CD14-positive monocyte (primary cell): Measurements from ENCODE around the gene EPHB4. TPM values are rescaled to one million over a fixed set of nuclear protein-coding genes. Genes with fewer than 3 reads are reported as not detected.
A peak's percentile ranks its signal among the peaks of the same experiment; 100 is the strongest.

ENCODE experiments used
- DNase-seq, 3 donors: peaks; one replicate each; pipeline ENCODE4 v3.0.0-alpha.2; 2011 to 2022
- H2AFZ ChIP-seq: 2 replicates; pipeline ENCODE4 v1.6.0; 2012; ENCODE audit warnings: mild to moderate bottlenecking, low read depth, low read length, inconsistent platforms; ENCODE audit not compliant: insufficient read depth, poor library complexity, severe bottlenecking
- H3K27ac ChIP-seq, 2 donors: 1 replicate in 1 of 2; 2 replicates in 1 of 2; pipeline ENCODE4 v1.5.1; 2012 to 2013; ENCODE audit warnings: low read length in 2 of 2, control low read depth in 1 of 2, inconsistent platforms in 1 of 2, low read depth in 1 of 2, mild to moderate bottlenecking in 1 of 2
- H3K27me3 ChIP-seq, 2 donors: one replicate each; pipeline versions ENCODE4 v1.6.0 to v1.6.1; 2011 to 2013; ENCODE audit warnings: low read length in 2 of 2; ENCODE audit not compliant: control insufficient read depth in 2 of 2, insufficient read depth in 2 of 2
- H3K36me3 ChIP-seq, 2 donors: replicated peaks in 1 of 2; 1 replicate in 1 of 2; 2 replicates in 1 of 2; pipeline versions ENCODE4 v1.5.1 to v1.6.1; 2012 to 2013; ENCODE audit warnings: low read length in 2 of 2, control low read depth in 1 of 2, inconsistent platforms in 1 of 2, mild to moderate bottlenecking in 1 of 2; ENCODE audit not compliant: insufficient read depth in 2 of 2, control insufficient read depth in 1 of 2
- H3K4me1 ChIP-seq, 2 donors: 1 replicate in 1 of 2; 2 replicates in 1 of 2; pipeline versions ENCODE4 v1.5.1 to v1.6.1; 2012 to 2013; ENCODE audit warnings: low read length in 2 of 2, control low read depth in 1 of 2, inconsistent platforms in 1 of 2, mild to moderate bottlenecking in 1 of 2, moderate library complexity in 1 of 2; ENCODE audit not compliant: insufficient read depth in 2 of 2, control insufficient read depth in 1 of 2
- H3K4me2 ChIP-seq: replicated peaks from 2 replicates; pipeline ENCODE3; 2012; ENCODE audit warnings: low read length, moderate library complexity, mild to moderate bottlenecking; ENCODE audit not compliant: poor library complexity, severe bottlenecking; ENCODE audit errors: extremely low read depth
- H3K4me3 ChIP-seq, 3 experiments: fragments of 200-600 bp in 1 of 3; sonication (generic) in 1 of 3; replicated peaks in 1 of 3; 1 replicate in 2 of 3; 2 replicates in 1 of 3; pipeline ENCODE4 v1.5.1; 2011 to 2013; ENCODE audit warnings: low read length in 3 of 3, mild to moderate bottlenecking in 3 of 3, control low read depth in 2 of 3, low read depth in 2 of 3, inconsistent platforms in 1 of 3, moderate library complexity in 1 of 3
- H3K79me2 ChIP-seq: 2 replicates; pipeline ENCODE4 v1.6.0; 2012; ENCODE audit warnings: mild to moderate bottlenecking, control low read depth, inconsistent platforms, low read length, moderate library complexity; ENCODE audit not compliant: insufficient read depth
- H3K9ac ChIP-seq: 2 replicates; pipeline ENCODE4 v1.6.0; 2017; ENCODE audit warnings: low read length, mild to moderate bottlenecking; ENCODE audit not compliant: insufficient read depth, poor library complexity, severe bottlenecking
- H3K9me3 ChIP-seq, 2 donors: replicated peaks in 1 of 2; 1 replicate in 1 of 2; 2 replicates in 1 of 2; pipeline versions ENCODE4 v1.5.1 to v1.6.1; 2012 to 2013; ENCODE audit warnings: low read length in 2 of 2, control low read depth in 1 of 2; ENCODE audit not compliant: control insufficient read depth in 1 of 2, insufficient read depth in 1 of 2
- H4K20me1 ChIP-seq: 2 replicates; pipeline ENCODE4 v1.6.0; 2012; ENCODE audit warnings: mild to moderate bottlenecking, low read length, control low read depth, moderate library complexity; ENCODE audit not compliant: insufficient read depth
- H3K27ac Mint-ChIP-seq, 7 donors: one replicate each; pipeline ENCODE4 v1.8.0; 2020; ENCODE audit warnings: mild to moderate bottlenecking in 7 of 7, mixed read lengths in 7 of 7, moderate library complexity in 6 of 7, inconsistent platforms in 2 of 7
- H3K27me3 Mint-ChIP-seq, 3 donors: one replicate each; pipeline ENCODE4 v1.8.0; 2021 to 2022; ENCODE audit warnings: low read depth in 3 of 3, mild to moderate bottlenecking in 3 of 3, mixed read lengths in 3 of 3, moderate library complexity in 3 of 3, inconsistent platforms in 1 of 3
- H3K36me3 Mint-ChIP-seq, 2 donors: one replicate each; pipeline ENCODE4 v1.8.0; 2020; ENCODE audit warnings: mixed read lengths in 2 of 2, inconsistent platforms in 1 of 2, mild to moderate bottlenecking in 1 of 2
- H3K4me1 Mint-ChIP-seq: one replicate; pipeline ENCODE4 v1.8.0; 2020; ENCODE audit warnings: mild to moderate bottlenecking, mixed read lengths
- H3K4me3 Mint-ChIP-seq, 2 donors: one replicate each; pipeline ENCODE4 v1.8.0; 2020; ENCODE audit warnings: mild to moderate bottlenecking in 2 of 2, mixed read lengths in 2 of 2, moderate library complexity in 1 of 2
- H3K9me3 Mint-ChIP-seq, 7 donors: one replicate each; pipeline ENCODE4 v1.8.0; 2020 to 2022; ENCODE audit warnings: mixed read lengths in 7 of 7, mild to moderate bottlenecking in 6 of 7, moderate library complexity in 6 of 7, inconsistent platforms in 2 of 7
- WGBS: methylation state at CpG from one replicate; pipeline ENCODE4 v1.1.5; 2013; ENCODE audit warnings: missing lambda C conversion rate; ENCODE audit not compliant: insufficient coverage; 5-methylcytosine and 5-hydroxymethylcytosine counted together
- intact Hi-C, 2 donors: fragments of 100-400 bp; cut with micrococcal nuclease; formaldehyde crosslinking; loops; one replicate each; pipeline versions ENCODE4 v1.15.0 to v1.15.1; 2023
- polyA plus RNA-seq, 3 donors: library from polyadenylated mRNA; depleted of rRNA in 1 of 3; unstranded in 2 of 3; stranded (reverse) in 1 of 3; fragments of 300-500 nt in 2 of 3; fragments of >200 nt in 1 of 3; fragmentation: Illumina TruSeq in 2 of 3; gene quantifications; 1 replicate in 2 of 3; 2 replicates in 1 of 3; pipeline ENCODE4 v1.2.3, GENCODE V29; 2012 to 2021
- TF ChIP-seq, protein P1 (sequence below): fragments of 200-600 bp; IDR thresholded peaks from one replicate; pipeline ENCODE4 v1.8.0; 2022; ENCODE audit warnings: antibody characterized with exemption, mild to moderate bottlenecking

The EPHB4 gene
- polyA plus RNA-seq, 3 donors = 5.0 to 6.5 (median 5.7) TPM

DNA sequence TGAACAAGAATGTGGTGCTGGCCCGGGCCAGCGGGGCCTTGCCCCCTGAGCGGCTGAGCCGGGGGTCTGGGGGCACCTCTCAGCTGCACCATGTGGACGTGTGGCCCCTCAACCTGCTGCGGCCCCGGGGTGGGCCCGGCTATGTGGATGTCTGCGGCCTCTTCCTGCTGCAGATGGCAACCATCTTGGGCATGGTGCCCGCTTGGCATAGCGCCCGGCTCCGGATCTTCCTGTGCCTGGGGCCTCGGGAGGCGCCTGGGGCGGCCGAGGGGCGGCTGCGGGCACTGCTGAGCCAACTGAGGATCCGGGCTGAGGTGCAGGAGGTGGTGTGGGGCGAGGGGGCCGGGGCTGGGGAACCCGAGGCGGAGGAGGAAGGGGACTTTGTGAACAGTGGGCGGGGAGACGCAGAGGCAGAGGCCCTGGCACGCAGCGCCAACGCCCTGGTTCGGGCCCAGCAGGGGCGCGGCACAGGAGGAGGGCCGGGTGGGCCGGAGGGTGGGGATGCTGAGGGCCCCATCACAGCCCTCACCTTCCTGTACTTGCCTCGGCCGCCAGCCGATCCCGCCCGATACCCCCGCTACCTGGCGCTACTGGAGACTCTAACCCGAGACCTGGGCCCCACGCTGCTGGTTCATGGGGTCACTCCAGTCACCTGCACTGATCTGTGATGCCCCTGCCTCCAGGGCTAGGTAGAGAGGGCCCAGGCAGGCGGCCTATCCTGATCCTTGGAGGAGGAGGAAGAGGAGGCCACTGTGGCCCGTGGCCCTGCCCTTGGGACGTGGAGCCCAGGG is 38.8 kb upstream of the EPHB4 start:
- Histone ChIP-seq H3K27me3 (no peaks in the 10 kb centered on the region), H3K4me3 (peak overlapping the region; percentile 4 to 74 (median 47)), H3K4me1 (peaks cover 28 to 38% of the 10 kb centered on the region in 2 donors), H3K36me3 (peaks cover 39 to 44% of the 10 kb centered on the region in 2 donors), H2AFZ (peak overlapping the region; percentile 85), H3K4me2 (peak overlapping the region; percentile 88), H4K20me1 (peaks cover 35% of the 10 kb centered on the region), H3K9ac (peak overlapping the region; percentile 69), H3K79me2 (peaks cover 6% of the 10 kb centered on the region), H3K9me3 (no peaks in the 10 kb centered on the region), H3K27ac (peak overlapping the region in 1 of 2 donors; percentile 66)
- Mint-ChIP-seq H3K4me1 (peaks cover 42% of the 10 kb centered on the region), H3K9me3 (no peaks in the 10 kb centered on the region), H3K36me3 (peaks cover 44 to 45% of the 10 kb centered on the region in 2 donors), H3K4me3 (peak overlapping the region; percentile 83 to 94), H3K27ac (peak overlapping the region in 4 of 7 donors; percentile 6 to 36 (median 19)), H3K27me3 (peaks cover 2 to 4% (median 2%) of the 10 kb centered on the region in 3 donors)
- intact Hi-C loops = no loop called here
- under 1% methylated on average over 35 of the region's 46 CpGs for WGBS
- DNase-seq = peak; percentile 29 to 49 (median 36)
- TF ChIP-seq, protein P1, sequence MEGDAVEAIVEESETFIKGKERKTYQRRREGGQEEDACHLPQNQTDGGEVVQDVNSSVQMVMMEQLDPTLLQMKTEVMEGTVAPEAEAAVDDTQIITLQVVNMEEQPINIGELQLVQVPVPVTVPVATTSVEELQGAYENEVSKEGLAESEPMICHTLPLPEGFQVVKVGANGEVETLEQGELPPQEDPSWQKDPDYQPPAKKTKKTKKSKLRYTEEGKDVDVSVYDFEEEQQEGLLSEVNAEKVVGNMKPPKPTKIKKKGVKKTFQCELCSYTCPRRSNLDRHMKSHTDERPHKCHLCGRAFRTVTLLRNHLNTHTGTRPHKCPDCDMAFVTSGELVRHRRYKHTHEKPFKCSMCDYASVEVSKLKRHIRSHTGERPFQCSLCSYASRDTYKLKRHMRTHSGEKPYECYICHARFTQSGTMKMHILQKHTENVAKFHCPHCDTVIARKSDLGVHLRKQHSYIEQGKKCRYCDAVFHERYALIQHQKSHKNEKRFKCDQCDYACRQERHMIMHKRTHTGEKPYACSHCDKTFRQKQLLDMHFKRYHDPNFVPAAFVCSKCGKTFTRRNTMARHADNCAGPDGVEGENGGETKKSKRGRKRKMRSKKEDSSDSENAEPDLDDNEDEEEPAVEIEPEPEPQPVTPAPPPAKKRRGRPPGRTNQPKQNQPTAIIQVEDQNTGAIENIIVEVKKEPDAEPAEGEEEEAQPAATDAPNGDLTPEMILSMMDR = no peak

DNA sequence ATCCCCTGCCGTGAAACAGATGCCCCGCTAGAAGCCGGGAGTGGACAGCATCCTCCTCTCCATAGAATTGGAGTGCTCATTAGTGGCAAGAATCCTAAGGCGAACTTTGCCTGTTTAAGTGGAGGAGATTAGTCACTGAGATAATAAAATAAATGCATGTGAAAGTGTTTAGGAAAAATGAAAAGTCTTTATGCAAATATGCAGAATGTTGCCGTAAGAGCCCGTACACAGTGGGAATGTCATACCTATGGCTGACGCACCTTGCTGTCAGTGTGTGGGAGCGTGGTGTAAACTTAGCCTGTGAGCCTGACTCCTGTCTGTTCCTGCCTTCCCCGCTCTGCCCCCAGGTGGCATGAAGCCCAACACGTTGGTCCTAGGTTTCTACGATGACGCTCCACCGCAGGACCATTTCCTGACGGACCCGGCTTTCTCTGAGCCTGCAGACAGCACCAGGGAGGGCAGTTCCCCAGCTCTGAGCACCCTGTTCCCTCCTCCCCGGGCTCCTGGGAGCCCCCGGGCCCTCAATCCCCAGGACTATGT is 38.1 kb upstream of the EPHB4 start:
- Histone ChIP-seq H3K4me2 (peak overlapping the region; percentile 88), H3K4me1 (peaks cover 28 to 38% of the 10 kb centered on the region in 2 donors), H3K4me3 (peak overlapping the region; percentile 4 to 74 (median 47)), H3K9ac (peak overlapping the region; percentile 69), H2AFZ (peak overlapping the region; percentile 85), H3K79me2 (peaks cover 9% of the 10 kb centered on the region), H3K9me3 (no peaks in the 10 kb centered on the region), H3K27me3 (no peaks in the 10 kb centered on the region), H4K20me1 (peaks cover 42% of the 10 kb centered on the region), H3K27ac (peak overlapping the region in 1 of 2 donors; percentile 66), H3K36me3 (peaks cover 46 to 51% of the 10 kb centered on the region in 2 donors)
- peak overlapping the region; percentile 83 to 94 for H3K4me3 Mint-ChIP-seq
- peaks cover 47 to 48% of the 10 kb centered on the region in 2 donors for H3K36me3 Mint-ChIP-seq
- no peaks in the 10 kb centered on the region for H3K9me3 Mint-ChIP-seq
- peaks cover 37% of the 10 kb centered on the region for H3K4me1 Mint-ChIP-seq
- peaks cover under 1 to 4% (median 2%) of the 10 kb centered on the region in 3 donors for H3K27me3 Mint-ChIP-seq
- 16% methylated on average over 11 of the region's 17 CpGs for WGBS
- no peak for DNase-seq
- intact Hi-C loops = no loop called here
- TF ChIP-seq, protein P1 = no peak
- peak overlapping the region in 1 of 7 donors; percentile 13 for H3K27ac Mint-ChIP-seq
